ENCODE results near the gene ZNF573.
"Not testable (repeated sequence)": the region's sequence is repeated elsewhere in the genome, so short reads cannot be mapped to it uniquely, and the experiment has no call there.

The ZNF573 gene

DNA sequence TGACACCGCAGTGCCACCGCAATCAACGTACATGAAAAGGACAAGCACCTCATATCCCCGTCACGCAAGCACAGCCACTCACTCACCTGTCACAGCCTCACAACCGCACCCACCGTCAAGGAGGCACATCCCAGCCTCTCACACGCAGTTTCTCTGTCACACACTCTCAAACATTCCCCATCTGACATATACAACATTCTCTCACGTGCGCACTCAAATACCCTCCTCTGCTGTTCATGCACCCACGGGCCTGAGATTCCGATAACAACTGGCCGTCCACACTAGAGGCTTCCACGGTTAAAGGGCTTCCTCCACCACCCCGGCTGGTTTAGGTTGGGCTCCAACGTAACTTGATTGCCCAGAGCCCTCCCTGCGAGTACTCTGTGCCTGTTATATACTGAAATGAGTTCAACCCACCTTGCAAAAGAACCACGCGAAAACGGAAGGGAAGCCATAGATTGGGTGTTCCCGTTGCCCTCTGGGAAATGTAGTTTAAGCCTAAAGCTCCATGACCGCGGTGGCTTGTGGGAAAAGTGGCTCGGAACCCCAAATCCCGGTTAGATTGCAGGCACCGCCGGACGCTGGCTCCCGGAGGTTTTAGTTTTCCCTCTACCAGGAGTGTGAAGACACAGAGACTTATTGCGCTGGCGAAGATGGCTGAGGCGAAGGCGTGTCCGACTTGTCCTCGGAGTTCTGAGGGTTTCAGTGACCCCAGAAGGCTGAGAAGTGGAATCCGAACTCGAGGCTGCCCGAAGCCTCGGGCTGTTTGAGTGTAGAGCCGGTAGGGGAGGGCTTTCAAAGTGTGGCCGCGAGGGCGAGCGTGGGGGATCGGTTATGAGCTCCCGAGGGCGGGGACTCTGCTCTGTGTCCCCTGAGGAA is at the start of gene ZNF573:
TSS of gene ZNF573 (minus strand) at position 460 of the 879 bp plus-strand sequence. CDS start 5,857 bp downstream, outside the sequence.
- no peaks in the 10 kb centered on the region for H3K9me3 ChIP-seq (ENCODE audit: control insufficient read depth, insufficient read depth, low read length)
- peak within 1 kb of the TSS; percentile 96 for H3K9ac ChIP-seq (ENCODE audit: low read depth, low read length)
- H3K36me3 ChIP-seq (ENCODE audit: insufficient read depth, low read length): no peaks in the 10 kb centered on the region
- H3K4me1 ChIP-seq (ENCODE audit: insufficient read depth, low read length): no peaks in the 10 kb centered on the region

GRCh38 chr19:37817180-37817981 is 38.0 kb upstream of the ZNF573 start:
- Histone ChIP-seq H3K4me1 (ENCODE audit: insufficient read depth, low read length) (no peaks in the 10 kb centered on the region), H3K9ac (ENCODE audit: low read depth, low read length) (peak overlapping the region; percentile 88), H3K9me3 (ENCODE audit: control insufficient read depth, insufficient read depth, low read length) (peaks cover 12% of the 10 kb centered on the region), H3K36me3 (ENCODE audit: insufficient read depth, low read length) (no peaks in the 10 kb centered on the region)

DNA sequence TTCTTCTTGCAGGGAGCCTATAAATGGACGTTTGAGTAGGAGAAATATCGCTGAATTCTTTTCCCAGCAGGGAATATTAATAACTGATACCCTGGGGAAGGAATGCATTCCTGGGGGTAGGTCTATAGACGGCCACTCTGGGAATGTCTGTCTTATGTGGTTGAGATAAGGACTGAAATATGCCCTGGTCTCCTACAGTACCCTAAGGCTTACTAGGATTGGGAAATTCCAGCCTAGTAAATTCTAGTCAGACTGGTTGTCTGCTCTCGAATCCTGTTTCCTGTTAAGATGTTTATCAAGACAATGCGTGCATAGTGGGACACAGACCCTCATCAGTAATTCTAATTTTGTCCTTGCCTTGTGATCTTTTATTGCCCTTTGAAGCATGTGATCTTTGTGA is 36.2 kb upstream of the ZNF573 start:
- peaks cover 12% of the 10 kb centered on the region for H3K9me3 ChIP-seq (ENCODE audit: control insufficient read depth, insufficient read depth, low read length)
- not testable (repeated sequence) for H3K9ac ChIP-seq (ENCODE audit: low read depth, low read length)

DNA sequence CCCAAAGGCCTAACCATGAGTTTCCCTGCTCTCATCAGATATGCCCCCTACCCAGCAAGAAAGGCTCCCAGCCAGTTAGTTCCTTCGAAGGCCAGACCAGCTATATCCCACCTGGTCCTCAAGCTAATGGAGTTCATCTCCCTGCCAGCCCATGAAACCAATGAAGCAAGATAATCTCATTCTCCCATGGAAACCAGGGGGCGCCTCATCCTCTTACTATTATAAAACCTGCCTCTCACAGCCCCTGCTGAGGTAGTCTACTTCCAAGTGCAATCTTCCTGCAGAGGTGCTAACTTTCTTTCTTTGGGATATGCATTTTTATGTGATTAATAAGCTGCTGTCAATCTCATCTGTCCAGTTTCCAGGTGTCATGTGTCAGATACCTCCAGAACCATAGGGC is 34.0 kb upstream of the ZNF573 start:
- Histone ChIP-seq H3K36me3 (ENCODE audit: insufficient read depth, low read length) (no peaks in the 10 kb centered on the region), H3K9me3 (ENCODE audit: control insufficient read depth, insufficient read depth, low read length) (peaks cover 12% of the 10 kb centered on the region), H3K4me1 (ENCODE audit: insufficient read depth, low read length) (no peaks in the 10 kb centered on the region), H3K9ac (ENCODE audit: low read depth, low read length) (no peak overlapping the region)

More for the DNA sequence above, 36.2 kb upstream of the ZNF573 start:
- H3K4me1 ChIP-seq (ENCODE audit: insufficient read depth, low read length); H3K36me3 ChIP-seq (ENCODE audit: insufficient read depth, low read length): not testable (repeated sequence)

DNA sequence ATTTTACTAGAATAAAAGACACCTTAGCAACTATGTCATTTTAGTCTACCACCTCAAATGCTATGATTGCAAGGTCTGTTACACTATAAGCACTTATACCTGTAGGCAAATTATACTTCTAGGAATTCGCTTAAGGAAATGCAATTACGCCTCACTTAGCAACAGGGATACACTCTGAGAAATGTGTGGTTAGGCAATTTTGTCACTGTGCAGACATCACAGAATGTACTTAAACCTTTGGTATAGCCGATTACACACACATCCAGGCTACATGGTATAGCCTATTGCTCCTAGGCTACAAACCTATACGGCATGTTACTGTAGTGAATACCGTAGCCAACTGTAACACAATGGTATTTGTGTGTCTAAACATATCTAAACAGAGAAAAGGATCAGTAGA is 30.0 kb upstream of the ZNF573 start:
- Histone ChIP-seq H3K4me1 (ENCODE audit: insufficient read depth, low read length) (no peaks in the 10 kb centered on the region), H3K9ac (ENCODE audit: low read depth, low read length) (no peak overlapping the region), H3K9me3 (ENCODE audit: control insufficient read depth, insufficient read depth, low read length) (peaks cover 10% of the 10 kb centered on the region), H3K36me3 (ENCODE audit: insufficient read depth, low read length) (no peaks in the 10 kb centered on the region)

GRCh38 chr19:37803249-37803840 is 24.0 kb upstream of the ZNF573 start:
- H3K9ac ChIP-seq (ENCODE audit: low read depth, low read length): no peak overlapping the region
- peaks cover 28% of the 10 kb centered on the region for H3K9me3 ChIP-seq (ENCODE audit: control insufficient read depth, insufficient read depth, low read length)
- no peaks in the 10 kb centered on the region for H3K4me1 ChIP-seq (ENCODE audit: insufficient read depth, low read length)
- no peaks in the 10 kb centered on the region for H3K36me3 ChIP-seq (ENCODE audit: insufficient read depth, low read length)

DNA sequence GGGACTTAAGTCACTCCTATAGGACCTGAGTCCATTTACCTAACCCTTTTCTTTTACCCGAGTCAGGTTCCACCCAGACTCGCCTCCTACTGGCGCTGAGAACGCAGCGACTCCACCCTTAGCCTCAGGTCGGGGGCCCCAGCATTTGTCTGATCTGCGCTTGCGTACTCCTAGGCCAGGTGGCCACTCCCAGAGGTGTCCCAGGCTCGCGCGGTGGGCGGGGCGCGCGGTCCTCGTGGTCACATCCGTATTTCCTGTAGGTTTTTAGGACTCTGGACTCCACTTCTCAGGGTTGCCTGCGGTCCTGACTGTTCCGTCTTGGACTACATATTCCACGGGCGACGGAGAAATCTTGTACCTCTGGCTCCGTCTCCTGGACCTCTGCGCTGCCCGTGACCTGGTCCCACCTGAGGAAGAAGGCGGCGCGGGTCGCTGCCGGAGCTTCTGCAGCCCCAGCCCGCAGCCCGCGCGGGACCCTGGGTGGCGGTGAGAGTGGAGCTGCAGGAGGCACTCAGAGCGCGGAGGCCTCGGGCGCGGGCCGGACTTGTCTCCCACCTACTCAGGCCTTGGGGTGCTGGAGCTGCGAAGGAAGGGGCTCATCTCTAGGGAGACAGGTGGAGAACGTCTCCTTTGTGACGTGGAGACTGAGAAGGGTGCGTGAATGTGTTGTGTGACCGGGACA is 11.0 kb upstream of the ZNF573 start:
- H3K4me1 ChIP-seq (ENCODE audit: insufficient read depth, low read length): no peaks in the 10 kb centered on the region
- peaks cover 14% of the 10 kb centered on the region for H3K9me3 ChIP-seq (ENCODE audit: control insufficient read depth, insufficient read depth, low read length)
- H3K9ac ChIP-seq (ENCODE audit: low read depth, low read length): no peak overlapping the region
- no peaks in the 10 kb centered on the region for H3K36me3 ChIP-seq (ENCODE audit: insufficient read depth, low read length)

- Histone ChIP-seq H3K4me1 (ENCODE audit: insufficient read depth, low read length) (no peaks in the 10 kb centered on the region), H3K9ac (ENCODE audit: low read depth, low read length) (peak overlapping the region; percentile 96), H3K36me3 (ENCODE audit: insufficient read depth, low read length) (no peaks in the 10 kb centered on the region), H3K9me3 (ENCODE audit: control insufficient read depth, insufficient read depth, low read length) (no peaks in the 10 kb centered on the region)
Measured at GRCh38 chr19:37778613-37779126, 716 bp downstream of the ZNF573 start.

DNA sequence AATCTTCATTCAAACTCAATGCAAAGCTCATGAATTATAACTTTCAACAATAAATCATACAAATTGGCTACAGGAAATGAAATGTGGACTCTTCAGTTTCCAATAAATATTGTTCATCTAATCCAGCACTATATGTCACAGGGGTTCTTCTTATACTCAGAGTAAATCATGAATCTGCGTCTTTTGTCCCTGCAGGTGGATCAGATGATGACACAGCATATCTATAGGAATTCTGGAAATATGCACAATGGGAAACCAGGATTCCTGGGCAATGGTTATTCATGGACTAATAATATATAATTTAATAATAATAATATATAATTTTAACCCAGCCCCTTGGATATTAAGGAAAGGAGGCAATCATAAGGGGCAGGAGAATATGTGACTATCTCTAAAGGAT is 8.4 kb downstream of the ZNF573 start:
- Histone ChIP-seq H3K9me3 (ENCODE audit: control insufficient read depth, insufficient read depth, low read length) (no peaks in the 10 kb centered on the region), H3K4me1 (ENCODE audit: insufficient read depth, low read length) (no peaks in the 10 kb centered on the region), H3K36me3 (ENCODE audit: insufficient read depth, low read length) (no peaks in the 10 kb centered on the region; the same call in 1 of the 2 replicates), H3K9ac (ENCODE audit: low read depth, low read length) (no peak overlapping the region)

- no peak overlapping the region for H3K9ac ChIP-seq (ENCODE audit: low read depth, low read length)
- no peaks in the 10 kb centered on the region; the same call in 1 of the 2 replicates for H3K36me3 ChIP-seq (ENCODE audit: insufficient read depth, low read length)
- no peaks in the 10 kb centered on the region for H3K4me1 ChIP-seq (ENCODE audit: insufficient read depth, low read length)
- H3K9me3 ChIP-seq (ENCODE audit: control insufficient read depth, insufficient read depth, low read length): no peaks in the 10 kb centered on the region
Measured at GRCh38 chr19:37763488-37763887, 15.9 kb downstream of the ZNF573 start.

GRCh38 chr19:37757683-37758082 is 21.7 kb downstream of the ZNF573 start:
- not testable (repeated sequence) for H3K9ac ChIP-seq (ENCODE audit: low read depth, low read length); H3K36me3 ChIP-seq (ENCODE audit: insufficient read depth, low read length); H3K9me3 ChIP-seq (ENCODE audit: control insufficient read depth, insufficient read depth, low read length); H3K4me1 ChIP-seq (ENCODE audit: insufficient read depth, low read length)

DNA sequence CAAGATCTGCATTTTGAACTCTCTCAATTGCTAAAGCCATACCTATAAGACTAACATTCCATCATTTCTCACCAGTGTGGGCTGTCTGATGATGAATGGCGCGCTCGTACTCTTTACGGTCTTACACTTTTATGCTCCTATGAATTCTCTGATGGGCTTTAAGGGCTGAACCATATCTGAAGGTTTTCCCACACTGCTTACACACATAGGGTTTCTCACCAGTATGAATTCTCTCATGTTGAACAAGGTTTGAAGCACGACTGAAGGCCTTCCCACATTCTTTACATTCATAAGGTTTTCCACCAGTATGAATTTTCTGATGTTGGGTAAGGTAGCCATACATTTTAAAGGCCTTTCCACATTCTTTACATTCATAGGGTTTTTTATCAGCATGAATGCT is 41.0 kb downstream of the ZNF573 start:
- Histone ChIP-seq H3K9ac (ENCODE audit: low read depth, low read length) (no peak overlapping the region), H3K4me1 (ENCODE audit: insufficient read depth, low read length) (no peaks in the 10 kb centered on the region), H3K36me3 (ENCODE audit: insufficient read depth, low read length) (peaks cover 13% of the 10 kb centered on the region; the same call in 1 of the 2 replicates), H3K9me3 (ENCODE audit: control insufficient read depth, insufficient read depth, low read length) (peaks cover 7% of the 10 kb centered on the region)

DNA sequence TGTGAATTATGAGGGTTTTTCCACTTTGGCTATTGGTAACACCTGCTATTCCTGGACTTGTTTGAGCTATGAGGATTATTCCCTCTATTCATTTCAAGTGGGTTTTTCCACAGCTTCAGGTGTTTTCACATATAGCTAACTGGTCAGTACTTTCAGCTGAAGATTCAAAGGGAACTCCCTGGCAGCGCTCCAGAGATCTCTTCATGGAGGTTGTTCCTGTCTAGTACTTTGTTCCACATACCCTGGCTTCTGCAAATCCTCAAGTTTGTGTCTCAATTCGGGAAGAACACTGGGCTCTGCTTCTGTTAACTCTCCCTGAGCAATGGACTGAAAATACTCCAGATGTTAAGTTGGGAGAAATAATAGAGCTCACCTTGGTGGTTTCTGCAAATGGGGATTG is 54.2 kb downstream of the ZNF573 start:
- Histone ChIP-seq H3K9ac (ENCODE audit: low read depth, low read length) (no peak overlapping the region), H3K36me3 (ENCODE audit: insufficient read depth, low read length) (no peaks in the 10 kb centered on the region), H3K4me1 (ENCODE audit: insufficient read depth, low read length) (no peaks in the 10 kb centered on the region), H3K9me3 (ENCODE audit: control insufficient read depth, insufficient read depth, low read length) (no peaks in the 10 kb centered on the region)

DNA sequence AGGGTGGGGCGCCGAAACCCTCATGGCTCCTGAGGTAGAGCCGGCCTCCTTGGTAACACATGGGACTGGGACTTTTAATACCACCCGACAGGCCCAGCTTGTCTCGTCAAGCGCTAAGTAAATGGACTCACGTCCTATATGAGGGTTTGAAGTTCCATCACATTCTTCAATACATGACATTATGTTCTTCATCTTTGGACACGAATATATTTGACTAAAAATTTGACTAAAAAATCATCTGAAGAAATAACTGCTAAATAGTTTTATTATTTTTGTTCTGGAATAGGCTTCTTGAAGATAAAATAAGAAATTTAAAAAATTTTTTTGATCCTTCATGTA is 59.5 kb downstream of the ZNF573 start:
- Histone ChIP-seq H3K9ac (ENCODE audit: low read depth, low read length) (peak overlapping the region; percentile 84; the same call in 1 of the 2 replicates), H3K4me1 (ENCODE audit: insufficient read depth, low read length) (peaks cover 13% of the 10 kb centered on the region; the same call in 1 of the 2 replicates), H3K9me3 (ENCODE audit: control insufficient read depth, insufficient read depth, low read length) (no peaks in the 10 kb centered on the region), H3K36me3 (ENCODE audit: insufficient read depth, low read length) (no peaks in the 10 kb centered on the region)
